ENCODE data around the gene VPS13A.

- TF ChIP-seq CTCF (IDR thresholded peaks at IDR 0.05) (no peak), EP300 (IDR thresholded peaks at IDR 0.05) (no peak), POLR2A (IDR thresholded peaks at IDR 0.05) (no peak)
Observed at GRCh38 chr9:77435277-77435676, 257.9 kb downstream of the VPS13A start.

Measured in tibial nerve (tissue), 4 donors.